WTC11 (cell line): ENCODE results near the gene GGT6.
"Not testable (repeated sequence)": the region's sequence is repeated elsewhere in the genome, so short reads cannot be mapped to it uniquely, and the experiment has no call there.

ENCODE experiments used
- ZBTB21 ChIP-seq: sonication (generic); formaldehyde crosslinking; IDR thresholded peaks from 2 replicates; pipeline ENCODE4 v1.8.1; 2023; ENCODE audit warnings: mild to moderate bottlenecking, missing genetic modification reagents, borderline replicate concordance
- ZNF121 ChIP-seq: sonication (generic); formaldehyde crosslinking; IDR thresholded peaks from 2 replicates; pipeline ENCODE4 v1.8.0; 2023; ENCODE audit warnings: missing genetic modification reagents
- TF ChIP-seq, protein P1 (sequence below): fragments of 200-600 bp; IDR thresholded peaks from 2 replicates; pipeline ENCODE4 v1.8.0; 2022; ENCODE audit warnings: antibody characterized with exemption

DNA sequence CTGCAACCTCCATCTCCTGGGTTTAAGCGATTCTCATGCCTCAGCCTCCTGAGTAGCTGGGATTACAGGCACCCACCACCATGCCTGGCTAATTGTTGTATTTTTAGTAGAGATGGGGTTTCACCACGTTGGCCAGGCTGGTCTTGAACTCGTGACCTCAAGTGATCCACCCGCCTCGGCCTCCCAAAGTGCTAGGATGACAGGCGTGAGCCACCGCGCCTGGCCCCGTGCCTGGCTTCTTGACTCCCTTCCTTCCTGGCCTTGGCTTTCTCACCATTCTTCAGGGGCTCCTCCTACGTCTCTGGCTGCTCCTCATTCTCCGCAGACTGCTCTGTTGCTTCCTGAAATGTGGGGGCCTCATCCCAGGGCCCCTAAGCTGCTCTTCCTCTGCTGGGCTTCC, 29.7 kb upstream of the GGT6 start:
- not testable (repeated sequence) for TF ChIP-seq ZBTB21, ZNF121 (CRISPR knock-in tag)
- TF ChIP-seq, protein P1, sequence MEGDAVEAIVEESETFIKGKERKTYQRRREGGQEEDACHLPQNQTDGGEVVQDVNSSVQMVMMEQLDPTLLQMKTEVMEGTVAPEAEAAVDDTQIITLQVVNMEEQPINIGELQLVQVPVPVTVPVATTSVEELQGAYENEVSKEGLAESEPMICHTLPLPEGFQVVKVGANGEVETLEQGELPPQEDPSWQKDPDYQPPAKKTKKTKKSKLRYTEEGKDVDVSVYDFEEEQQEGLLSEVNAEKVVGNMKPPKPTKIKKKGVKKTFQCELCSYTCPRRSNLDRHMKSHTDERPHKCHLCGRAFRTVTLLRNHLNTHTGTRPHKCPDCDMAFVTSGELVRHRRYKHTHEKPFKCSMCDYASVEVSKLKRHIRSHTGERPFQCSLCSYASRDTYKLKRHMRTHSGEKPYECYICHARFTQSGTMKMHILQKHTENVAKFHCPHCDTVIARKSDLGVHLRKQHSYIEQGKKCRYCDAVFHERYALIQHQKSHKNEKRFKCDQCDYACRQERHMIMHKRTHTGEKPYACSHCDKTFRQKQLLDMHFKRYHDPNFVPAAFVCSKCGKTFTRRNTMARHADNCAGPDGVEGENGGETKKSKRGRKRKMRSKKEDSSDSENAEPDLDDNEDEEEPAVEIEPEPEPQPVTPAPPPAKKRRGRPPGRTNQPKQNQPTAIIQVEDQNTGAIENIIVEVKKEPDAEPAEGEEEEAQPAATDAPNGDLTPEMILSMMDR, result not testable (repeated sequence)
